Skeletal muscle satellite cell (primary cell): ENCODE data around the gene ORAI1. TPM values are rescaled to one million over a fixed set of nuclear protein-coding genes. Genes with fewer than 3 reads are reported as not detected.
A peak's percentile ranks its signal among the peaks of the same experiment; 100 is the strongest.

ENCODE experiments used
- H3K27me3 ChIP-seq: 2 replicates; pipeline ENCODE4 v1.7.0; 2013; ENCODE audit warnings: low read length; ENCODE audit not compliant: control insufficient read depth, insufficient read depth
- H3K36me3 ChIP-seq: 2 replicates; pipeline ENCODE4 v1.7.0; 2013; ENCODE audit warnings: mild to moderate bottlenecking, control low read depth, low read length; ENCODE audit not compliant: insufficient read depth
- H3K4me1 ChIP-seq: 2 replicates; pipeline ENCODE4 v1.7.0; 2013; ENCODE audit warnings: low read length; ENCODE audit not compliant: control insufficient read depth, insufficient read depth
- H3K4me2 ChIP-seq: 2 replicates; pipeline ENCODE4 v1.7.0; 2013; ENCODE audit warnings: mild to moderate bottlenecking, low read length
- H3K4me3 ChIP-seq: 2 replicates; pipeline ENCODE4 v1.7.0; 2013; ENCODE audit warnings: low read length
- H3K9ac ChIP-seq: 2 replicates; pipeline ENCODE4 v1.7.0; 2013; ENCODE audit warnings: mild to moderate bottlenecking, low read depth, low read length, moderate library complexity
- H3K9me3 ChIP-seq: replicated peaks from 2 replicates; pipeline ENCODE4 v1.7.0; 2013; ENCODE audit warnings: mild to moderate bottlenecking, control low read depth, low read length
- total RNA-seq: library from RNA; depleted of rRNA; stranded (reverse); fragments of >200 nt; gene quantifications from 2 replicates; pipeline ENCODE4 v1.2.3, GENCODE V29; 2012; rRNA removed

Gene ORAI1
- total RNA-seq, result 9.9 and 12.0 TPM in 2 replicates

DNA sequence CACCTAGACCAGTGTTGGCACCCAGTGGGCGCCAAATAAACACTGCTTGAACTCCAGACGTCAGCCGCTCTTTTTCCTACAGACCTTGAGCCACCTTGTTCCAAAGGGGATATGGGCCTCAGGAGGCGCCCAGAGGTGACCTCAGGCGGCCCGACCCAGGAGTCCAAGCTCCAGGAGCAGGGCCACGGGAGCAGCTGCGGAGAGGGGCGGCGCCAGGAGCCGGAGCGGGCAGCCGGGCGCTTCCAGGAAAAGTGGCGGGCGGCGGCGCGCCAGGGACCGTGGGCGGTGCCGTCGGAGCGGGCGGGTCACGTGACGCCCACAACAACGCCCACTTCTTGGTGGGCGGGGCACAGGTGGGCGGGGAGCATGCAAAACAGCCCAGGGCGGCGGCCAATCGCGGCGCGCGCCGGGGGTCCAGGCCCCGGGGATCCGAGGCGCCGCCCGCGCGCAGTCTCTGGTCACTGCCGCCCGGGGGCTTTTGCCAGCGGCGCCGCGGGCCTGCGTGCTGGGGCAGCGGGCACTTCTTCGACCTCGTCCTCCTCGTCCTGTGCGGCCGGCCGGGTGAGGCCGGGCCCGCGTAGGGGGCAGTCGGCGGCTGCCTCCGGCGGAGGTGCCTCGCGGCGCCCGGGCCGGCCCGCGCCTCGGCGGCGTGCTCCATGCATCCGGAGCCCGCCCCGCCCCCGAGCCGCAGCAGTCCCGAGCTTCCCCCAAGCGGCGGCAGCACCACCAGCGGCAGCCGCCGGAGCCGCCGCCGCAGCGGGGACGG is at the start of gene ORAI1:
Gene ORAI1 (plus strand): TSS at position 444 of the 766 bp plus-strand sequence.
- Histone ChIP-seq H3K4me1 (peaks cover 27% of the 10 kb centered on the region), H3K4me2 (peak within 1 kb of the TSS; percentile 84), H3K4me3 (peak within 1 kb of the TSS; percentile 89), H3K9ac (peak within 1 kb of the TSS; percentile 63), H3K9me3 (no peaks in the 10 kb centered on the region), H3K27me3 (no peaks in the 10 kb centered on the region), H3K36me3 (no peaks in the 10 kb centered on the region)

DNA sequence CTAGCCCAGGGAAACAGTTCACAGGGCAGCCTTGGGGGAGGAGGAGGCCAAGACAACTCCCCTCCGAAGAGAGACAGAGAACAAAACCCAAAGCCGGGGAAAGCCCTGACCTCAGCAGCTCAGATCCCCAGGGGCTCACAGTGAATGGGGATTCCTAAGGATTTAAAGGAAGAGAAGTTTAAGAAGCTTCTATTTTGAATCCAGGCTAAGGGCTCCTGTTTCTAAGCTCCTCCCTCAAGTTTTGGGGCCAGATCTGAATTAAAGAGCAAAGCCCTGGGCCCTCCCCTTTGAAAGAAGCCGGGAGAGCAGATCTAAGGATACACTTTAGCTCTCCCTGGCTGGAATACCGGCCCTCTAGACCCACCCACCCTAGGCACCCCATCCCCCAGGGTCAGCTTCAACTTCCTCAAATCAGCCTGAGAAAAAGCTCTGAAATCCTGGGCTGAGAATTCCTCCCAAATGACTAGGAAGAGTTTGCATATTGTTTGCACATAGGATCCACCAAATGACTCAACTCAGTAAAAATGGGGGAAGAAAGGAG is 49.4 kb upstream of the ORAI1 start:
- no peaks in the 10 kb centered on the region for H3K9me3 ChIP-seq
- H3K9ac ChIP-seq, result peak overlapping the region; percentile 69
- H3K27me3 ChIP-seq, result no peaks in the 10 kb centered on the region
- H3K4me2 ChIP-seq, result peak overlapping the region; percentile 55
- peak overlapping the region; percentile 20 for H3K4me3 ChIP-seq
- peaks cover 9% of the 10 kb centered on the region for H3K36me3 ChIP-seq
- peaks cover 39% of the 10 kb centered on the region for H3K4me1 ChIP-seq

- Histone ChIP-seq H3K36me3 (peaks cover 9% of the 10 kb centered on the region), H3K4me1 (peaks cover 46% of the 10 kb centered on the region), H3K27me3 (no peaks in the 10 kb centered on the region), H3K9me3 (no peaks in the 10 kb centered on the region), H3K4me2 (peak overlapping the region; percentile 97), H3K4me3 (peak overlapping the region; percentile 73), H3K9ac (peak overlapping the region; percentile 19)
Measured at GRCh38 chr12:121577443-121578180, 48.7 kb upstream of the ORAI1 start.

DNA sequence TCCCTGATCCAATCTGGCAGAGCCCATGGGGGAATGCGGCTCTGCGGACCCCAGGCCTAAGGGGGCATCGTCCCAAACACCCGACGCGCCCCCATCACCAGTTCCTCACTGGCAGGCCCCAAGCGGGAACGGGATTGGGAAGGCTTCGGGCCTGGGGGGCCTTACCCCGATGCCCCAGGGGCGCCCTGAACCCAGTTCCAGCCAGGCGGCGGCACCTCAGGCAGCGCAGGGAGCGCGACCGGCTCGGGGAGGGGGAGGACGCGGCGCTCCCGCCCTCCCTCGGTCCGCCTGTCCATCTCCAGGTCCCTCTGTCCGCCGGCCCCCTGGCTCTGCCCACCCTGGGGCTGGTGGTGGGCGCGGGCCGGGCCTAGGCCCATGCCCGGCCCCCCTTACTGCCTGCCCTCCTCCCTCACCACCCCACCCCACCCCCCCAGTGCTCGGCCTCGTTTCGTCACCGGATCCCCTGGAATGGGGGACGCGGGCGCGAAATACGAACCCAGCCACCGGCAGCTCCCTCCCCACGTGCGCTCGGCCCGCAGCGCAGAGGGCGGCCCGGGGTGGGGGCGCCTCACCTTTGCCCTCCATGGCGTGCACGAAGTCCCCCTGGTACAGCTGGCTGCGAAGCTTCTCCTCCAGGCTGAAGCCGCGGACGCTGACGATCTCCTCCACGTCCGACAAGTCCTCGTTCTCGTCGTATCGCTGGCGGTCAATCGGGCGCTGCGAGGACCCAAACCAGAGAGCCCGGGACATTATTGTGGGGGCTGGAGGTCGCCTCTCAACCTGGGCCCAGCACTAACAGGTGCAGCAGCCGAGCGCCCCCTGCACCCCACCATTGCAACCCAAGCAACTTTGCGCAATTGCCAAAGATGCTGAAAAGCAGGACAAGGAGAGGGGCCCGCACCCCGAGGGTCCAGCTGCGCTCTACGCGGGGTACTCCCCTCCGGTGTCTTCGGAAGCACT is 47.8 kb upstream of the ORAI1 start:
- Histone ChIP-seq H3K36me3 (peaks cover 9% of the 10 kb centered on the region), H3K4me3 (peak overlapping the region; percentile 73), H3K4me2 (peak overlapping the region; percentile 97), H3K9me3 (no peaks in the 10 kb centered on the region), H3K9ac (peak overlapping the region; percentile 81), H3K27me3 (no peaks in the 10 kb centered on the region), H3K4me1 (peaks cover 49% of the 10 kb centered on the region)

DNA sequence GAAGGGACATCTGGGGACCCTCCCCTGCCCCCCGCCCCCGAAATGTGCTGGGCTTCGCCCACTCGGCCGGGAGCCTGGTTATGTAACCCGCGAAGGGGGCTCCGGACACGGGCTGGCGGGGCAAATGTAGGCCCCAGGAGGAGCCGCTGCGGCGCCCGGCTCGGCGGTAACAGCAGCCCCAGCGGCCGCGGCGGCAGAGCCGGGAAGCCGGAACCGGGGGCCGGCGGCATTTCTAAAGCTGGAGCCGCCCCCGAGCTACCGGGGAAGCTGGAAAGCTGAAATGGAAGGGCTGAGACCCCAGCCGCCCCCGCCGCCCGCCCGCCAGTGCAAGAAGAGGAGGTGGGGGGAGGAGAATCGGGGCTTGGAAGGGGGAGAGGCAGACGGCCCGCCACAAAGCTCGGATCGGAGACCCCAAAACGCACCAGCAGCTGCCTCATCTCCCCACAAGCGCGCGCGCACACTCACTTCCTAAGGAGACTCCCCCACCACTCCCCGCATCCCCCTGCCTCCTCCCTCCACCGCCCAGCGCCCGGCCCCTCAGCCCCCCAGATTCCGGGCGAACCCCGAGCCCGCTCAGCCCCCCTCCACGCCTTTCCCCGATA is 47.0 kb upstream of the ORAI1 start:
- H3K9ac ChIP-seq, result peak overlapping the region; percentile 81
- peak overlapping the region; percentile 97 for H3K4me2 ChIP-seq
- peak overlapping the region; percentile 73 for H3K4me3 ChIP-seq
- H3K4me1 ChIP-seq, result peaks cover 49% of the 10 kb centered on the region
- H3K27me3 ChIP-seq, result no peaks in the 10 kb centered on the region
- H3K36me3 ChIP-seq, result peaks cover 5% of the 10 kb centered on the region
- H3K9me3 ChIP-seq, result no peaks in the 10 kb centered on the region

- no peaks in the 10 kb centered on the region for H3K36me3 ChIP-seq
- no peaks in the 10 kb centered on the region for H3K27me3 ChIP-seq
- H3K9me3 ChIP-seq, result no peaks in the 10 kb centered on the region
- peak overlapping the region; percentile 81 for H3K9ac ChIP-seq
- H3K4me2 ChIP-seq, result peak overlapping the region; percentile 97
- H3K4me1 ChIP-seq, result peaks cover 49% of the 10 kb centered on the region
- peak overlapping the region; percentile 73 for H3K4me3 ChIP-seq
Measured at GRCh38 chr12:121579981-121580868, 46.1 kb upstream of the ORAI1 start.

DNA sequence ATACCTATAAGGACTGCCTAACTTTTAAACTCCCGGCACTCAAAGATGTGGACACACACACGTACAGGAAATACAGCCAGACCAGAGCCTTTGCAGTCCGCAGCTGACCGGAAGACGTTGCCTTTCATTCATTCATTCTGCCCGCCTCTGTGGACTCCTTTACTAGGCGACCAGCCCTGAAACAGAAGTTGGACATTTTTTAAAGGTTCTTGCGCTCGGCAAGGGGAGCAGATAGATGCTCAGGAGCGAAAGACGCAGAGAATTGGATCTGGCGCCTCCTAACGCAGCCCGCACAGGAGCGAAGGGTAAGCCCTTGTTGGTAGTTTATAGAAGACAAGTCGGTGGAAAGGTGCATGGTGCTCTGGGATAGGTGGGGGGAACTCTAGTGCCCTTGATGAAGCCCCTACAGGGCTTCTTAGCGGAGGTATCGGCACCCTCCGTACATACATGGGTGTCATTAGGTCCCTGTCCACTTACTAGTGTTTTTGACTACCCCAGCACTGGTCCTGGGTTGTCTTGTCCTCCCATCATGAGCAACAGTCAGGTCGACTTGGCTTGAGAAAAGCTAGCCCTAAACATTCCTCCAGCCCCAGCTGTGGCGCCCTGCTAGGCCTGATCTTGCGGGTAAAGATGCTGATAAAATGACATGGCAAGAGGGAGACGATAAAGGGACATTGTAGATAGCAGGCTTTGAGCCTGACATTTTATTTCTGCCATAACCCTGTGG is 45.2 kb upstream of the ORAI1 start, which contains the start of gene KDM2B:
Gene KDM2B (minus strand): TSS at position 65 of the 727 bp plus-strand sequence. CDS start 112 bp downstream, outside the sequence.
- Histone ChIP-seq H3K4me1 (peaks cover 49% of the 10 kb centered on the region), H3K9me3 (no peaks in the 10 kb centered on the region), H3K27me3 (no peaks in the 10 kb centered on the region), H3K36me3 (no peaks in the 10 kb centered on the region), H3K4me2 (peak within 1 kb of the TSS; percentile 97), H3K9ac (peak within 1 kb of the TSS; percentile 81), H3K4me3 (peak within 1 kb of the TSS; percentile 73)

GRCh38 chr12:121581686-121582429 is 44.5 kb upstream of the ORAI1 start:
- peak overlapping the region; percentile 73 for H3K4me3 ChIP-seq
- H3K4me2 ChIP-seq, result peak overlapping the region; percentile 97
- no peaks in the 10 kb centered on the region for H3K27me3 ChIP-seq
- H3K9me3 ChIP-seq, result no peaks in the 10 kb centered on the region
- H3K36me3 ChIP-seq, result no peaks in the 10 kb centered on the region
- H3K9ac ChIP-seq, result peak overlapping the region; percentile 76
- peaks cover 42% of the 10 kb centered on the region for H3K4me1 ChIP-seq
